ENCODE data around the gene PDLIM4. TPM values are rescaled to one million over a fixed set of nuclear protein-coding genes. Genes with fewer than 3 reads are reported as not detected.
A peak's percentile ranks its signal among the peaks of the same experiment; 100 is the strongest.

Gene PDLIM4
- total RNA-seq, 1 experiment from 2014 or later, result 0.99 TPM

DNA sequence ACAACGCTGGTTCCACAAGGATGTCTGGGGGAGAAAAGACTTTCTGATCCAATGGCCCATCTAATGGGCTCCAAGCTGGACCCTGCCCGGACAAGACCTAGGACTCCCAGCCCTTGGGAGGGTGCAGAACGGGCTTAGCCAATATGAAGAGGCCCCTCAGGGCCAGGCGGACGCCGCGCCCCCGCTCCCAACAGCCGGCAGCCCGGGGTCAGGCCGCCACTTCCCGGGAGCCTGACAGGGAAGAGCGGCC, 30.3 kb upstream of the PDLIM4 start:
- no peak for DNase-seq (ENCODE audit: low spot score)

DNA sequence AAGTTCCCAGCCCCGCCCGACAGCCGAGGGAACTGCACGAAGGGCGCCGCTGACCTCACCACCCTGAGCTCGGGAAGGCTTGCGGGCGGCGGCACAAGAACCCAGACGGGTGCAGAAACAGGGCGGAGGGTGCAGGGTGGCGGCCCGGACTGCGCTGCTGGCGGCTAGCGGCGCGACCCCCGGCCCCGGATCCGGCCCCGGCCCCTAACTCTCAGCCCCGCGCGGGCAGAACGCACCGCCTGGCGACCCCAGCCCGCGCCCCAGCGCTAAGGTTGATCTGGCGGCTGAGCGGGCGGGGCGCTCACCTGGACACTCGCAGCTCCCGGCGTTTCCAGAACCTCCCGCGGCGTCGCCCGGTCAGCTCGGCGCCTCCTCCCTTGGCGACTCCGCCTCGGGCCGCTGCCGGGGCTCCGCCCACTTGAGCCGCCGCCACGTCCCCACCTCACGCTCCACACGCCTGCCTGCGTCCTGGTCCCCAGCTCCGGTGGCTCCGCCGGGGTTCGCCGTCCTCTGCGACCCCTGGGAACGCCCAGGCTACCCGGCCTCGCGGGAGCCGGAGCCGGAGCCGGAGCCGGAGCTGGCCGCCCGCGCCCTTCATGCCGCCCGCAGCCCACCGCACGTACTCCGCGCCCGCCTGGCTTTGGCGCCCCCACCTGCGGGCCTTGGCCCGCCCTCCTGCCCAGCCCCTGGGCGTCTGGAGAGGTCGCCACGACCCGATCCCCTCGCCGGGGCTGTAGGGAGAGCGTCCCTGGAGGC, 29.8 kb upstream of the PDLIM4 start, which contains the start of gene P4HA2:
Gene P4HA2 (minus strand): TSS at position 369 of the 756 bp plus-strand sequence. CDS start 9,227 bp downstream, outside the sequence.
- peak; percentile 85 for DNase-seq (ENCODE audit: low spot score)

DNA sequence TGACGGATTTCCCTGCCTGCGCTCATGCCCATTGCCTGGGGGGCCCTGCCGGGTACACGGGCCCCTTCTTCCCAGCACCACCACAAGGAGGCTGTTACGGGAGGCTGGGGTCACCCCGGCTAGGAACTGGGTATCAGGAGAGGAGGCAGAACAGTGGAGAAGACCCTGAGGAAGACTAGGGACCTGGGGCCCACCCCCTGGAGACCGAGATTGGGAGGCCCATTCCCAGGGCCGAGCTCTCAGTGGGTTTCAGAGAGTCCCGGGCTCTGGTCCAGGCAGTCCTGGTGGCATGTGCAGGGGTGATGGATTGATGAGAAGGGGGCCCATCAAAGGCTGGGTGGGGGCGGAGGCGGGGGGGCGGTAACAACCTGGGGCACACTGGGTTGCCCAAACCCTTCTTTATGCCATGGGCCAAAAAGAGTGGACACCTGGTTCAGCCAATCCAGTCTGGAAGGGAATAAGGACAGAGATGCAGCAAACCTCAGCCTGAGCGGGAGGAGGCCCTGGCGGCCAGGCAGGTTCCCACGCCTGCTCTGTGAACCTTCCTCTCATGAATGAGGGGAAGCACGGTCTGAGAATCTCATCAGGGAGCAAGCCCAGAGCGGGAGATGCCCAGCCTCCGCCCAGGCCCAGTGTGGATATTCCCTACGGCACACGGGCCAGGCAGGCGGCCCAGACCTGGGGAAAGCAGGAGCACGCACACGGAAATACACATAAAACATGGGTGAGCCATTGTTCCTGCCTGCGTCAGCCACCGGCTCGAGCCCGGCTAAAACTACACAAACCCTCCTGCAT, 29.1 kb upstream of the PDLIM4 start:
- DNase-seq (ENCODE audit: low spot score), result no peak

DNA sequence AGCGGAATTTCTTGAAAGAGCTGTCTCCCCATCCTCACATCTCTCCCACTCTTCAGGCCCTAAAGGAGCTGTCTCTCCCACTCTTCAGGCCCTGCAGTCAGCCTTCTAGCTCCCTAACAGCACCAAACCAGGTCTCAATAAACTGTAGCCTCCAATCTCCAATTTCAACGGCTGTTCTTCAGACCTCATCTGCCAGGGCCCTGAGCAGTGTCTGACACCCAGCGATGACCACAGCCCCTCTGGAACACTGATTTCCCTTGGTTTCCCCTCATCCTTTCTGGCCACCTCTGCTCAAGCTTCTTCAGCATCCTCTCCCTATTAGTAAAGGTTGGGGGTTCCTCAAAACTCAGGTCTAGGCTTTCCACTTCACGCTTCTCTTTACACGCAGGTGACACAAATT, 28.3 kb upstream of the PDLIM4 start:
- DNase-seq (ENCODE audit: low spot score), result no peak

DNA sequence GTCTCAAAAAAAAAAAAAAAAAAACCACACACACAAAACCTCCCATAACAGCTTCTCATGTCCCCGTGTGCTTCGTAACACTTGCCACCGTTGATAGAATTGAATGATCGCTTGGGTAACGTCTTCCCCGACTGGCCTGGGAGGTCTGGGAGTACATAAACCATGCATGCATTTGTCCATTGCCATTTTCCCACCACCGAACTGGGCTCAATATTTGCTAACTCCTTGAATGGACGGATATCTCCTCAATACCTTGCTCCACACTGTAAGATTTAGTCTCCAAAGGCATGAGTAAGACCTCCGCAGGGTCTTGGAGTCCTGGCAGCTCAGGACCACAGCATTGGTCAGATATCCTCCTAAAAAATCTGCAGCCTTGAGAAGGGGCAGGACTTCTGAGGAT, 26.6 kb upstream of the PDLIM4 start:
- DNase-seq (ENCODE audit: low spot score), result no peak

DNA sequence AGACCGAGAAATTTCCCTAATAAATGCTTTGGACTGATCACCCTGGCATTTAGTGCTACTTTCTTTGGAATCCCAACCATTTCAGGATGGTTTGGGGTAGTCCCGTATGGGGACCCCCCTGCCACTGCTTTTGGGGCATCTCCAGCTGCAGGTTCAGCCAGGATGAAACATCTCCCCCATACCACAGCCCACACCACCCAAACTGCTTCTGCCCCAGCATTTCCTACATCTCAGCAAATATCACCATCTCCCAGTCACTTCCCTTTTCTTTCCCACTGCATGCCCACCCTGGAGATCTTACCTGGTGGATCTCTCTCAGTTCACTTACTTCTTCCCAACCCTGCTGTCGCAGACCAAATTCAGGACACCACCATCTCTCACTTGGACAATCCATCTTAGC, 25.0 kb upstream of the PDLIM4 start:
- DNase-seq (ENCODE audit: low spot score), result no peak

DNA sequence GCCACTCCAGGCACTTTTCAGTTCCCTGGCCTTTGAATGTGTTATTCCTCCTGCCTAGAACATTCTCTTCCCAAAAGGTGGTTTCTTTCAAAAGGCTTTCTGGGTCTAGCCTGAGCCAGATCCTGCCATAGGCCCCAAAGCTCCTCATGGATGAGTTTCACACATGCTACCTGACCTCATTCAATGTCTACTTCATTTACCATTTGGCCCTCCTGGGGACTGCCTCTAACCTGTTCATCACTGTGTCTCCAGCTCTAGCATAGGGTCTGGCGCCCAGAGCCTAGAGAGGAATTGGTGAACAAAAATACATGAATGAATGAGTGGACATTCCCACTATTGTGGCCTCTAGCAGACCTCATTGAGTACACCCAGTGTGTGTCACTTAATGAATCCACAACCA, 24.4 kb upstream of the PDLIM4 start:
- no peak for DNase-seq (ENCODE audit: low spot score)

DNA sequence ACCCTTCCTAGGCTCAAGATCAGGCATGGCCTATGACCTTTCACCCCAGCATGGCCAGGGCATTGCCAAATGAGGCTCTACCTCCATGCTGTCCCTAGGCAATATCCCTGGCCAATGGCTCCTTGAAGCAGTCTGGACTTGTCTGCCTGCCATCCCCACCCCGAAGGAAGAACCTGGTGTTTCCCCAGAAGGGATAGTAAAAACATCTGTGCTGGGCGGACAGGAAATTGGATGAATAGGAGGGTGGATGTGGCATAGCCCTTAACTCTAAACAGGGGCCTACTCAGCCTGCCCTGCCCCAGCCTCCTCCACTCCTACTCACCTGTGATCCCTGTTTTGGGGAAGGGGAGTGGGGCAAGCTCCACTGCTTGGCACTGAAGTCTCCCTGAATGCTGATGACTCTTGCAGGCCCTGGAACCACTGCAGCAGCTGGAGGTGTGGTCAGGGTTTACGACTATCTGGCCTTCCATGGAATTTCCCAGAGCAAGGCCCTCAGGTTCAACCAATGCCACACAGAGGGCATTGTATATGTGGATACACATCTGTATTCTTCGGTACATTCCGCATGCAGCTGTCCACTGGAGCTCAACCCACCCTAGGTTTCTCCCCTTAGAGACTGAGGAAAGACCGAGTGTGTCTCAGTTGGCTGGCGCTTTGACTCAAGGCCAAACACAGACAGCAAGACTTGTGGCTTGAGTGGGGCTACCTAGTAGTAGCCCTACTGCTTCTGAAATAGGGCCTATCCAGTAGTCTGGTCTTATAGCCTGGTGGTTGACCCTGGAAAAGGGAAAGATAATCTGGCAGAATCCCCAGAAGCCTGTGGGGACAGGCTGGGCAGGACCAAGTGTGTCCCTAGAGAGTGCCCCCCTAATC, 23.4 kb upstream of the PDLIM4 start:
- no peak for DNase-seq (ENCODE audit: low spot score)

DNA sequence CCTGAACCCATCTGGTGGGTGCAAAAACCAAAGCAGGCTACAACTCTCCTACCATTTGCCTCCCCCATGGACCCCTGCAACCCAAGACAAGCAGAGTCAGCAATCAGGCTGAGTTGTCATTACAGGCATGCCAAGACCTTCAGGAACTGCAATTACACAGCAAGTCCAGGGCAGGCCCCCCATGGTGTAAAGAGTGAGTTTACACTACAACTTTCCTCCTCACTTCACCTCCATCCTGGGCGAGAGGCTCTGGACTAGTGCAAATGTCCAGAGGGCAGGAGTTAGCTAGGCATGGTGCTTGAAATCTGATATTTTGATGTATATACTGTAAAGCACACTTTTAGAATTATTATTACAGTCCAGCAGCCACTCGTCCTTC, 22.8 kb upstream of the PDLIM4 start:
- no peak for DNase-seq (ENCODE audit: low spot score)

DNA sequence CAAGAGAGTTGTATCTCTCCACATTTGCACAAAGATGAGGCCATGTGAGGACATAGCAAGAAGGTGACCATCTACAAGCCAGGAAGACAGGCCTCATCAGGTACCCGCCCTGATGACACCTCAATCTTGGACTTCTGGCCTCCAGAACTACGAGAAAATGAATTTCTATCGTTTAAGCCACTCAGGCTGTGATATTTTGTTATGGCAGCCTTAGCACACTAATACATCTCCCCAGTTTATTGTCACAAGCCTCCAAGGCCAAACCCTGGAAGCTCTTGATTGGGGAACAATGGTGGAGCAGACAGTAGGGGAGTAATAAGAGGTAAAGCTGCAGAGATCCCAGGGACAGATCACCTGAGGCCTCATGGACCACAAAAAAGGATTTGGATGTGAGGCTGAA, 22.2 kb upstream of the PDLIM4 start:
- no peak for DNase-seq (ENCODE audit: low spot score)

DNA sequence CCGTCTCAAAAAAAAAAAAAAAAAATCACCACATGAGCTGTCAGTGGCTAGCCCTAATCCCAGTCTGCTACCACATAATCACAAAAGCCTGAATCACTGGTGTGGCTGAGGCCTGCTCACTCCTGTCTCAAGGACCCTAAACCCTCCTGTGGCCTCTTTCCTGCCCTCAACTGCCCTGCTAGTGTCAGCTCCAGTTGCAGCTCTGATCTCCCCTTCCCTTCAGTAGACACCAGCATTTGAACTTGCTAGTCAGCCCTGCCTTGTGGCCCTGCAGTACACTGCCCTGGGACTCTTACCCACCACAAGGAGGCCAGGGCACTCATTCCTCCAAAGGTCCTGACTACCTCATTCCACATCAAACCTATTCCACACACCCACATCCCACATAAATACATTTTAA, 20.4 kb upstream of the PDLIM4 start:
- no peak for DNase-seq (ENCODE audit: low spot score)

DNA sequence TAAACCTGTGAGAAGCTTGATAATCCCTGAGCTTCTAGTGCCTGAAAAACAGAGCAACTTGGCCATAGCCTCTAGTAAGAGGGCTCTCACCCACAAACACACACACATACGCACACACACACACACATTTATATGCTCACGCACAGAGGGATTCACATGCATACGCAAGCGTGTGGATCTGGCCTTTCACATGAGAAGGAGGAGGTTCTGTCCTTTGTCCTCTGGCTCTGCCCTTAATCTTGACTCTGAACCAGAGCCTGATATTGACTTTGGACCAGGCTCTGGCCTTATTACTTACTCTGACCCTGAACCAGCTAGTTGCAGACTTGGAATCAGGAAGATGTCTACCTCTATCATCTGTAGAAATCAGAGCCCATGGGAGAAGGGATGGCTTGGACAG, 19.8 kb upstream of the PDLIM4 start:
- DNase-seq (ENCODE audit: low spot score), result no peak

DNA sequence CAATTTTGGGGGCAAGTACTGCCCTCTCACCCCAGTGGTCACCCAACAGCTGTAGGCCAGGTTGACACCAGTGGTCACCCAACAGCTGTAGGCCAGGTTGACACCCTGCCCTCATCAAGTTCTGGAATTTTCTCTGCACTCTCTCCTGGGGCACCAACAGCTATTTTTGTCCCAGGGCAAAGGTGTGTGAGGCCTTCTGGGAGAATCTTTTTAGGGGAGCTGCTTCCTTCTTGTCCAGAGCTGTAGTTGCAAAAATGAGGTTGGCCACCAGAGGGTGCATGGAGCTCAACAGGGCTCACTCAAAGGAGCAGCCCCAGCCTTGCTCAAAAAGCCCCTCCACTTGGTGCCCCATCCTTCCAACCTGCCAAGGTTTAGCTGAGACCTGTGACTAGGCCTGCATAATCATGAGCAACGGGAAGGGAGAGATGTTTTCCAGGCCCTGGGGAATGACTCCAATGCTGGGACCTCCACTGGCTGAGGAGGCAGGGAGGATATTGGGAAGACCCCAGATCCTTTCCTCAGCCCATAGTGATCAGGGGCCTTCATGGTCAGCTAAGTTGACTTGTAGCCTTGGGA, 19.2 kb upstream of the PDLIM4 start:
- DNase-seq (ENCODE audit: low spot score), result peak; percentile 81

DNA sequence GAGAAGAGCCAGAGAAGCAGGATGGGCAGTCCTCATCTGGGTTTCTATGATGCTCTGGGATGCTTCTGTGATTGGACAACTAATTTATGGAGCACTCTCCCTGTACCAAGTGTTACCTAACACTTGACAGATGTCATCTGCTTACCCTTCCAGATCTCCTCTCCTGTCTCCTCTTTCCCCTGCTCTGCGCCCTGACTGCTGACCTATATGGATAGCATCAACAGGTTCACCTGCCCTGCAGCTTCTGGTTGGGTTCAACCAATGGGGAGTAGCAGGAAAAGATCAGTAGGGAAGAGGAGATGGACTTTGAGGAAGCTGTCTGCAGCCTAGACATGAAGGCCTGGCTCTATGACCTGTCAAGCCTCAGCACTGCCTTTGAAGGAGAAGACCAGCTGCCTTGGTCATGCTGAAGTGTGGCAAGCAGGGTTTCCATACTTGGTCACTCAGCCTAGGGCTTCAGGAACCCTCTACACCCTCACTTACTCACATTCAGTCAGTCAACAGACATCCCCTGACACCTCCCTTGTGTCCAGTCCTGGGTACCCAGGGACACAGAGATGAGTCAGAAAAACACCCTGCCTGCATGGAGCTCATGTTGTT, 18.5 kb upstream of the PDLIM4 start:
- no peak for DNase-seq (ENCODE audit: low spot score)

DNA sequence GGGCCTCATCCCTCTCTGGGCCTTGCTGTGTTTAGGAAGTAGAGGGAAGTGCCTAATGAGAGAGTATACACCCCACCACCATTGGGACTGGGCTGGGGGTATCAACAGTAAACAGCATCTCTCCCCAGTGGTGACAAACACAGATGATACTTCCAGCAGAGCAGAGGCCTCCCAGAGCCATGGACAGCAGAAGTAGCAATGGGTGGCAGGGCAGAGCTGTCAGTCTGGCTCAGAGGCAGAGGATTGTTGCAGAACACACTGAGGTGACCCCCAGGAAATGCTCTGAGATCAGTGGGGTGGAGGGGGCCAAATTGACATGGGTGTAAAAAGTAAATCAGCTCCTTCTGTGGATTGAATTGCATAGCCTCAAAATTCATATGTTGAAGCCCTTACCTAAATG, 17.7 kb upstream of the PDLIM4 start:
- no peak for DNase-seq (ENCODE audit: low spot score)

DNA sequence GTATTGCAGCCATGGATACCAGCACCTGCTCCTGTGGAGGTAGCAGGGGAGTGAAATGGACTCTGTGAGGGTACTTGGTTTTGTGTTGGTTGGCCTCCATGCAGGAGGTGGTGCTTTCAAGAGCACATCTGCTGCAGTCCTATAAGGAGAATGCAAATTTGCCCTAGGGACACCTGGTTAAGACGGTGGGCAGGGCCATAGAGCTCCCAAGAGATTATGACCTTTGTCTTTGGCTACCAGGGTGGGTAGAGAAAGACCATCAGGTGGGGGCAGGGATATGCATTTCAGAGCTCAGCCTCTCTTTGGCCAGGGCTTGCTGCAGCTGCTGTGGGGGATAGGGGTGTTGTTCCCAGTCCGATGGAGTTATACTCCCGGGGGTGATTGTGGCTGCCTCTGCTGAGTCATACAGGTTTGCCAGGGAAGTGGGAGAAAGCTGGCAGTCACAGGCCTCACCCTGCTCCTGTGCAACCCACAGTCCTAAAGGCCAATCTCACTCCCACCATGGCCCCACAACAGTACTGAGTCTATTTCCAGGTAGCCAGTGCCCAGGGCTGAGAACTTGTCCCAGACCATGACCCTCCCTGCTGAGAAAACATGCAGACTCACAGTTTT, 14.0 kb upstream of the PDLIM4 start:
- no peak for DNase-seq (ENCODE audit: low spot score)

DNA sequence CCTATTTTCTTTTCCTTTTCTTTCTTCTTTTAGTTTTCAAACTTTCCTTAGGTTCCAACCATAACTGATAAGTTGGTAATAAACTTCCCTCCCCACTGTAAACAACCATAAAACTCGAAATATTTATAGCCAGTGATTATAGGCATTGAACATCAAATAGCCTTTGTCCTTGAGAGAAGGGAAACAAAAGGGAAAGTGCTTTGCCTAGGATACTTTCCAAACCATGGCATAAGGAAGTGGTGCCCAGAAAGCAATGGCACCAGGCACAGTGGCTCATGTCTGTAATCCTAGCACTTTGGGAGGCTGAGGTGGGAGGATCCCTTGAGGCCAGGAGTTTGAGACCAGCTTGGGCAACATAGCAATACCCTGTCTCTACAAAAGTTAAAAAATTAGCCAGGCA, 11.9 kb upstream of the PDLIM4 start:
- no peak for DNase-seq (ENCODE audit: low spot score)

DNA sequence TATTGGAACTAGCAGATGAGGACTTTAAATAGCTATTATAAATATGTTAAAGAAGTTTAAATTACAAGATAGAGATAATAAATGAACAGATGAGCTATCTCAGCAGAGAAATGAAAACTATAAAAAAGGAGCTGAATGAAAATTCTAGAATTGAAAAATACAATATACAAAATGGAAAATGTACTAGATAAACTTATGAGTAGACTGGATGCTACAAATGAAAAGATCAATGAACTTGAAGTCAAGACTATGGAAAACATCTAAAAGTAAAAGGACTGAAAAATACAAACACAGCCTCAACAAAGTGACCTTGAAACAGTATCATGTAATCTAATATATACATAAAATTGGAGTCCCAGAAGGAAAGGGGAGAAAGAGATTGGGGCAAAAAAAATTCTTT, 10.7 kb upstream of the PDLIM4 start:
- no peak for DNase-seq (ENCODE audit: low spot score)

DNA sequence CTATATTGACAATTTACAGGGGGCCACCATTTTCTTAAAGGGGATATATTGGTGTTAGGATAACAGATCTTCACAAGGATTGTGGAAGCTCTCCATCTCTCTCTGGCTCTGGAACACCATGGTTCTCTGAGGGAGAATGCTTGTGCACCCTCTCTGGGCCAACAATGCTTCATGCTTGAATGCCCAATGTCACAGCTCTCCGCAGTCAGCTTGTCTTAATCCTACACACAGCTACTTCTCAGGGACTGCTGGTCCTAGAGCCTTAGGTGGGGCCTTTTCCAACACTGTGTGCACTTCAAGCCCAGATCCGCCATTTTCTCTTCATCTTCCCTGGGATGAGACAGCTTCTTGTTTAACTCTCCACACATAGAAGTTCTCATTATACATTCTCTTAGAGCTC, 6.9 kb upstream of the PDLIM4 start:
- DNase-seq (ENCODE audit: low spot score), result no peak

DNA sequence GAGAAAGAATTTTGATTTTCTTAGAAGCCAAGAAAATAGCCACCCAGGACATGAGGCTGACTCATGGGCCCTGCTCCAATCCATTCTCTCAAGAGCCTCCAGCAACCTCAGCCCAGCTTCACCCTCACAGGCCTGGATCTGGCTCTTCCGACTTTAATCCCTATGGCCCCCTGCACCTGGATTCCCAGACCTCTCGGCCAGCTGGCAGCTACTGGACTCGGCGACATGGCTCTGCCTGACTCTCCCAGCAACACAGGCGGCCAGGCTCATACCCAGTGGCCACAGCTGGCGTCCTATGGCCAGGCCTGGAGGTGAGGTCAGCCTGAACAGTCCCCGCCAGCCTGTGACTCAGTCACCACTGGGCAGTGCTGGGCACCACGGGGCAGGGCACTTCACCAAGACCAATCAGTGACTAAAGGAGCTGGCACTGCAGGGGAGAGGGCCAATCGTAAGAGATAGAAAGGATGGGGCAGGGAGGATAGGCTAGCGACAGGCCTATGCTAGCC, 6.2 kb upstream of the PDLIM4 start:
- no peak for DNase-seq (ENCODE audit: low spot score)

DNA sequence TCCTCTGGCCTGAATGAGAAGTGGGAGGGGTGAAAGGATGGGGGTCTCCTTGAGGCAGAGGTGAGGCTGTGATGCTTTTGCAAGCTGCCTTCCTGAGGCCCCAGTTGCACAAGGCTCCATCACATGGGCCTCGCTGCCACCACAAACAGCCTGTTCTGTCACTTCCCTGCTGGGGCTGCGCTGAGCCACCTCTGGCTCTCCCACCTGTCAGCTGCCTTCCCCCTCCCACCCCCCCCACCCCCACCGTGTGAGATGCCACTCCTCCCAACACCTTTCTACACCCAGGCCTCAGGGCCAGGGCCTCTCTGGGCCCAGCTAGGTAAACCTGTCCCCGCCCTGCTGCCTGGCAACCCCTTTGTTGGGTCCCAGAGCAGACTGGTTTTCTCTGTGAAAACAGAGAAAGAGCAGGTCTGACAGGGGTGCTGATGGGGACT, 4.5 kb upstream of the PDLIM4 start:
- DNase-seq (ENCODE audit: low spot score), result peak; percentile 66
